ENCODE data around the gene TMEM86B.
"Not testable (repeated sequence)": the region's sequence is repeated elsewhere in the genome, so short reads cannot be mapped to it uniquely, and the experiment has no call there.

Gene TMEM86B

DNA sequence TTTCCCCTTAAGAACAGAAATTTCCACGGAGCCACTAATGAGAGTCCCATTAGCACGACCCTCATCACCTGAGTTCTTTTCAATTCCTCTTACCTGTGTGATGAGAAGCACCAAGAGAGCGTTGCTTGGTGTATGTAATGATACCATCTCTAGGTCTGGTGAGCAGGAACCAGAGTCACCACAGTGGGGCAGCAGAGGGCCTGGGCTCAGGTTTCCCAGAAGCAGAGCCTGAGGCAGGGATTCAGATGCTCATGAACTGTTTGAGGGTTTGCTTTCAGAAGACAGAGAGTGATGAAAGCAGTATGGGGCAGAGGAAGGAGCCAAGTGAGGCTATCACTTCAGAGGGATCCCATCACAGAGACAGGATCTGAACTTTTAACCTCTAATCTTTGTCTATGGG, 16.1 kb downstream of the TMEM86B start:
- DNase-seq = peak; percentile 21

DNA sequence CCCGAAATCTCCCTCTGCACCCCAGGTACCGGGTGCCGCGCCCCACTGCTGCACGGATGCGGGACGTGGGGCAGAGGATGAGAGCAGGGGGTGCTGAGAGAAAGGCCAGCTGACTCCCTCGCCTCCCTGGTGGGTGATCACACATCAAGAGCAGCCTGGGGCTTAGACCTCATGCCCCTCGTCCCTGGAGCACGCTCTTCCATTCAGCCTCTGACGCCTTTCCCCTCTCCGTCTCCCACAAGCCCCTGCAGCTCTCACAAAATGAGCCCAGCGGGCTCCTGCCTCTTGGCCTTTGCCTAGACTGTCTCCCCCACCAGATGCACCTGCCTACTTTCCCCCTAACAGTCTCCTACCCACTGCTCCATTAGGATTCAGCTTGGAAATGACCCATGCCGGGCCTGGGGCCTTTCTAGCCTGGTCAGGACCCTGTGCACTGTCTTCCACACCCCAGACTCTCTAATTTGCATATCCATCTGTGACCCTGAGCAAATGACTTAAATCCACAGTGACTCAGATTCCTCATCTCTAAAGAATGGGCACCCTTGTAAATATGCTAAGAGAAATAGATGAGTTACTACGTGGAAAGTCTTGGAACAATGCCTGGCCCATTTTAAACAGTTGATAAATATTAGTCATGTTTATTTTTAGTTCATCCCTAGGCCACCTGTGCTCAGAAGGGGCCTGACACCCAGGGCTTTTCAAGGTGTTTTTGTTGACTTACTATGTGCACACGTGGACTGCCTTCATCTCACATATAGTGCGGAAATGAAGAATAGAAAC, 18.7 kb downstream of the TMEM86B start:
- DNase-seq = no peak

GRCh38 chr19:55208880-55209692, 19.5 kb downstream of the TMEM86B start, which contains the start of gene PTPRH:
PTPRH (minus strand) TSS chr19:55209501; CDS start chr19:55209433, 68 bp downstream.
- no peak for DNase-seq

- DNase-seq = no peak
Observed at GRCh38 chr19:55206664-55207500, 21.7 kb downstream of the TMEM86B start.

DNA sequence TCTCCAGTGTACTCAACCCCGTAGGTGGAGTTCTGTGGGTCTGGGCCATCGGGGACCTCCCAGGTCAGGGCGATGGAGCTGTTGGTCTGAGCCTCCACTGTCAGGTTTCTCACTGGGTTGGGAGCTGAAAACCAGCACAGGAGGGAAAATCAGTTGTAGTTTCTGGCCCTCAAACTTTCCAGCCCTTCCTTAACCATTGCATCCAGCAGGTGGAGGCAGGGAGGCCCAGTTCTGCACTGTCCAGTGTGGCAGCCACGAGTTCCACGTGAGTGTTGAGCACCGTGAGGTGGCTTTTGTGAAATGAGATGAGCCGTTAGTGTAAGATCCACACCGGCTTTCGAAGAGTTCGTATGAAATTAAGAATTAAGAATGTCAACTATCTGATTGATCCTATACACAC, 26.4 kb downstream of the TMEM86B start:
- DNase-seq = not testable (repeated sequence)

- no peak for DNase-seq
Observed at GRCh38 chr19:55199620-55200204, 28.9 kb downstream of the TMEM86B start.

- no peak for DNase-seq
Observed at GRCh38 chr19:55198651-55199050, 29.9 kb downstream of the TMEM86B start.

- no peak for DNase-seq
Observed at GRCh38 chr19:55197528-55197927, 31.0 kb downstream of the TMEM86B start.

DNA sequence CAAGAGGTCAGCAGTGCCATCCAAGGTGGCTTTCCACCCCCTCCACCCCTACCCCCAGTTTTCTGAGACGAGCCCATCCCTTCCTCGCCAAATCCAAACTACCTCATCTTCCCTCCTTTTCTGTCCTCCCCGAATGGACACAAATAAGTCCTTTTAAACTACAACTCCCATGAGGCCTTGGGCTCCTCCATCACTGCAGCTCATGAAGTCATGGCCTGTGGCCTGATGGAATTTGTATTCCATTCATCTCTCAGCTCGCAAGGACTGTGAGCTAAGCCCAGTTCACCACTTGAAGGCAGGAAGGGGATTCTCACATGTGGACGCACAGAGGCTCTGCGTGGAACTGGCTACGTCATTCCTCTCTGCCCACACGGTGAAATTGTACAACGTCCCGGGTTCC, 31.8 kb downstream of the TMEM86B start:
- no peak for DNase-seq

- DNase-seq = no peak
Observed at GRCh38 chr19:55193481-55193880, 35.1 kb downstream of the TMEM86B start.

- DNase-seq = no peak
Observed at GRCh38 chr19:55189403-55189835, 39.1 kb downstream of the TMEM86B start.

DNA sequence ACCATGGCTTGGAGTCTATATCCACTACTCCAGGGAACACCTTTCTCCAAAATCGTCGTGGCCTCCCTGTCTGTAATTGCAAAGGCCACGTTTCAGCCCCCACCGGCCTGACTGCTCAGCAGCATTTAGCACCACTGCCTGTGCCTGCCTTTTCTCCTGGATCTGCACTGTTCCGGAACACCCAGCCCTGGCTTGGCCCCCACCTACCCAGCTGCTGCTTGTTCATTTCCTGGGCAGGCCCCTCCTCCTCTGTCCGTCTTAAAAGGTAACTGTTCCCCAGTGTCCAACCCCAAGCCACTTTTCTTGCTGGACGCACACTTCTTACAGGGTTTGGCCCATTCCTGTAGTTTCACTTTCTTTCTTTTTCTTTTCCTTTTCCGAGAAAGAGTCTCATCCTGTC, 39.9 kb downstream of the TMEM86B start:
- DNase-seq = no peak

DNA sequence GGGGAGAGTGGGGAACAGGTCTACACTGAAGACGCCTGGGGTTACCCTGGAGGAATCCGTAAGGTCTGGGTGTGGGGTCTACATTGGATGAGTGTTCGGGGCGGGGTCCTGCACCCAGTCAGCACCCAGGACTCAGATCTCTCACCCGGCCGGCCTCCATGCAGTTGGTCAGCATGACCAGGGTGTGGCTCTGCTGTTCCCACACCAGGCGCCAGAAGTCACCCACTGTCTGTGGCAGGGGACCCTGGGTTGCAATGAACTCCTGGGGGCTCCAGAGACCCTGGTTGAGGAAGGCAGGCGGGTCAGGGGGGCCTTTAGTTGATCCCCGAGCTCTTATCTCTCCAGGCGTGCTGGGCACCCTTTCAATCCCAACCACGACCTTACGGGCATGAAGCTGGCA, 42.5 kb downstream of the TMEM86B start:
- no peak for DNase-seq

GRCh38 chr19:55181740-55182139, 46.8 kb downstream of the TMEM86B start:
- no peak for DNase-seq

DNA sequence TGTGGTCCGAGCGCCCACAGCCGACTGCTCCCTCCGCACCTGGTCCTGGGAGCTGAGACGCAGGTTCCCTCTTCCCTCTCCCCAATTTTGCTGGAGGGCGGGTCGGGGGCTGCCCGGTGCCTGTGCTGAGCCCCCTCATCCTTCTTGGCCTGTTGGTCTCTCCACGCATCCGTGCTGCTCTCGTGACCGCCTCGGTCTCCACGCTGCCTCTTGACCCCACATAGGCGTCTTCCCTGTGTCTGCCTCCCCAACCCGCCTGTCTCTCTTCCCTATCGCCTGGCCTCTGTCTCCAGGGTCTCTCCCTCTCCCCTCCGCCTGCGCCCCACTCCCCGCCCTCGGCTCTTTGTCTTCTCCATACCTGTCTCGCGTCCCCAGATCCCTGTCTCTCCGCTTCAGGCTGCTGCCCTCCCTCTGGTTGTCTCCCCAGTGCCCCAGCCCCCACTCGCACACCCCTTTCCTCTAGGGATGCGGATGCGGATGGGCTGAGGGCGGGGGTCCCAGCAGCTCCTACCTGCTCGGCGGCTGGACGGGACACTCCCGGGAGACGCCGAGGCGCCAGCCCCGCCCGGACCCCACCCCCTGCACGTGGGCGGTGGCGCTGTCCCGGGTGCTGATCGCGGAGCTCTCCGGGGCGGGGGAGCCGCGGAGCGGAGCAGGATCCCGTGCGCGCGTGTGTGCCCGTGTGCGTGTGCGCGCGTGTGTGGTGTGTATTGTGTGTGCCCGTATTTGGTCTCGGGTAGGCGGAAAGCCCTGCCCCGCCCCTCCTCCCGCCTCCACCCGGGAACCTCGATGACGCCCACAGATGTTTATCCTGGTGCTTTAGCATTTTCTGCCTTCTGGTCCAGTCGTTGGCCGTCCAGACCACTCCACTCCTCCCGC, 48.7 kb downstream of the TMEM86B start, which contains the start of gene SYT5:
Gene SYT5, minus strand, starts transcription at position 684 of the 879 bp plus-strand sequence. CDS start 1,248 bp downstream, outside the sequence.
- DNase-seq = no peak

DNA sequence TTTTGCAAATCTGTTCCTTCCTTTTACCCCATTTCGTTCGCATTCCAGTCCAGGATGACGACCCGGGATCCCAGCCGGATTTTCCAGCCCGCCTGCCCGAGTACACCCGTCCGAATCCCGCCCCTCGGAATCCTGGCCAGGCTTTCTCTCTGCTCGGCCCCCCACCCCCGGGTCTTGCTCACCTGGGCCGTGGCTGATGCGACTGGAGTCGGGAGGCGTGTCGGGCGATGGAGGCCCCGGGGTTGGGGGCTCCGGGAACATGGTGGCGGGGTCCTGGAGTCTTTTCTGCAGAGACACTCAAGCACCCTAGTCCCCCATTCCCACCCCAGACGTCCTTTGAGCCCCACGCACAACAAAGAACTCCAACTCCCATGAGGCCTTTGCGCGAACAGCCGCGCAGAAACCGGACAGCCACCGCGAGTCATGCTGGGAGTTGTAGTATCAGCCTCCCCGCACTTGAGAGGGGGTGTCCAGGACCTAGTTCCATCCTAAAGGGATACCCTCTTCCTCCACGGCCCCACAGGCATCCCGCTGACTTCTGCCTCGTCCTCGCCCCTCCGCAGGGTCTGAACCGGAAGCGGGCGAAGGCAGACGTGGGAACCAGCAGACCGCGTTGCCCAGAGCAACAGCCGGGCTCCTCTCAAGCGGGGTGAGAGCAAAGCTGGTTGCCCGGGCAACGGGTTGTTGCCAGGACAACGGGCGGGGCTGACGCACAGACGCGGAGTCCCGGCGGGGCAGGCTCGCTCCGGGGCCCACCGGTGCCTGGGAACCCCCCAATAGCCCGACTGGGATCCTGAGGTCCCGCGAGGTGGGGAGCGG, 49.6 kb downstream of the TMEM86B start:
- peak; percentile 53 for DNase-seq
